Breast epithelium (tissue), 4 donors: ENCODE data around the gene H2AZ1. TPM values are rescaled to one million over a fixed set of nuclear protein-coding genes. Genes with fewer than 3 reads are reported as not detected.

ENCODE experiments used
- DNase-seq, 2 donors: peaks; one replicate each; pipeline ENCODE4 v3.0.0-alpha.2; 2019; ENCODE audit warnings: low spot score in 2 of 2
- H3K27ac ChIP-seq, 2 donors: fragments of 200-600 bp; sonication (generic) in 1 of 2; one replicate each; pipeline ENCODE4 v1.5.1; 2016 to 2019; ENCODE audit warnings: mild to moderate bottlenecking in 1 of 2
- H3K27me3 ChIP-seq, 2 donors: fragments of 200-600 bp; sonication (generic) in 1 of 2; one replicate each; pipeline versions ENCODE4 v1.5.1 to v1.6.0; 2017 to 2019; ENCODE audit warnings: control low read depth in 1 of 2, mild to moderate bottlenecking in 1 of 2
- H3K36me3 ChIP-seq: fragments of 200-600 bp; one replicate; pipeline ENCODE4 v1.5.1; 2019
- H3K4me1 ChIP-seq, 2 donors: fragments of 200-600 bp; sonication (generic); one replicate each; pipeline ENCODE4 v1.5.1; 2016 to 2019; ENCODE audit warnings: control low read depth in 1 of 2
- H3K4me3 ChIP-seq, 3 donors: fragments of 200-600 bp; sonication (generic); 1 replicate in 2 of 3; 2 replicates in 1 of 3; pipeline ENCODE4 v1.5.1; 2016 to 2019; ENCODE audit warnings: mild to moderate bottlenecking in 3 of 3, moderate library complexity in 2 of 3
- H3K9me3 ChIP-seq, 2 donors: fragments of 200-600 bp; sonication (generic) in 1 of 2; one replicate each; pipeline ENCODE4 v1.5.1; 2016 to 2019; ENCODE audit warnings: control low read depth in 1 of 2
- CTCF ChIP-seq, 3 donors: fragments of 450-650 bp; IDR thresholded peaks; one replicate each; pipeline ENCODE4 v1.5.1; 2016 to 2017; ENCODE audit warnings: antibody characterized with exemption in 3 of 3, mild to moderate bottlenecking in 3 of 3, moderate library complexity in 3 of 3
- POLR2A ChIP-seq: fragments of 450-650 bp; IDR thresholded peaks from one replicate; pipeline ENCODE4 v1.6.1; 2016; ENCODE audit warnings: antibody characterized with exemption, mild to moderate bottlenecking, moderate library complexity
- POLR2AphosphoS5 ChIP-seq, 3 donors: sonication (generic); formaldehyde crosslinking; IDR thresholded peaks; one replicate each; pipeline ENCODE4 v1.6.1; 2017; ENCODE audit warnings: antibody characterized with exemption in 3 of 3
- intact Hi-C: fragments of 100-400 bp; cut with DNase I; formaldehyde crosslinking; loops from one replicate; pipeline ENCODE4 v1.15.1; 2023; ENCODE audit warnings: low total_unique reads
- total RNA-seq, 3 donors: library from RNA; depleted of rRNA; stranded (reverse); fragments of >200 nt; gene quantifications; one replicate each; pipeline ENCODE4 v1.1.0, GENCODE V29; 2016

Gene H2AZ1
- total RNA-seq, 3 donors from 2014 or later, result 114 to 166 (median 125) TPM

GRCh38 chr4:99921174-99921573 is 28.9 kb downstream of the H2AZ1 start:
- no peak for DNase-seq
- H3K27me3 ChIP-seq, result no peaks in the 10 kb centered on the region
- H3K36me3 ChIP-seq, result no peaks in the 10 kb centered on the region
- intact Hi-C loops, result no loop called here
- no peak for TF ChIP-seq POLR2A
- TF ChIP-seq POLR2AphosphoS5 (IDR thresholded peaks at IDR 0.05), result no peak
- TF ChIP-seq CTCF (IDR thresholded peaks at IDR 0.05), result no peak
- no peak overlapping the region for H3K4me3 ChIP-seq
- H3K4me1 ChIP-seq, result no peaks in the 10 kb centered on the region
- H3K9me3 ChIP-seq, result peaks cover 0 to 11% of the 10 kb centered on the region in 2 donors
- no peak overlapping the region for H3K27ac ChIP-seq

GRCh38 chr4:99918656-99919055 is 31.4 kb downstream of the H2AZ1 start:
- Histone ChIP-seq H3K4me1 (no peaks in the 10 kb centered on the region), H3K27ac (no peak overlapping the region), H3K9me3 (peaks cover 0 to 11% of the 10 kb centered on the region in 2 donors), H3K4me3 (no peak overlapping the region), H3K27me3 (no peaks in the 10 kb centered on the region), H3K36me3 (no peaks in the 10 kb centered on the region)
- no peak for DNase-seq
- no peak for TF ChIP-seq POLR2AphosphoS5 (IDR thresholded peaks at IDR 0.05)
- no peak for TF ChIP-seq POLR2A
- no peak for TF ChIP-seq CTCF (IDR thresholded peaks at IDR 0.05)
- intact Hi-C loops, result no loop called here

- no peaks in the 10 kb centered on the region for H3K4me1 ChIP-seq
- no peak overlapping the region for H3K4me3 ChIP-seq
- H3K36me3 ChIP-seq, result no peaks in the 10 kb centered on the region
- H3K27me3 ChIP-seq, result no peaks in the 10 kb centered on the region
- H3K9me3 ChIP-seq, result peaks cover 0 to 11% of the 10 kb centered on the region in 2 donors
- DNase-seq, result no peak
- H3K27ac ChIP-seq, result no peak overlapping the region
- TF ChIP-seq CTCF (IDR thresholded peaks at IDR 0.05) (no peak), POLR2A (no peak), POLR2AphosphoS5 (IDR thresholded peaks at IDR 0.05) (no peak)
- intact Hi-C loops, result no loop called here
Observed at GRCh38 chr4:99917575-99917974, 32.5 kb downstream of the H2AZ1 start.

GRCh38 chr4:99915449-99915848 is 34.6 kb downstream of the H2AZ1 start:
- intact Hi-C loops, result no loop called here
- no peak for TF ChIP-seq POLR2A
- no peaks in the 10 kb centered on the region for H3K27me3 ChIP-seq

More at GRCh38 chr4:99915449-99915848, 34.6 kb downstream of the H2AZ1 start:
- no peaks in the 10 kb centered on the region for H3K4me1 ChIP-seq
- H3K4me3 ChIP-seq, result no peak overlapping the region
- no peak for DNase-seq
- H3K36me3 ChIP-seq, result no peaks in the 10 kb centered on the region
- H3K27ac ChIP-seq, result no peak overlapping the region
- H3K9me3 ChIP-seq, result peaks cover 0 to 11% of the 10 kb centered on the region in 2 donors

Other genes starting within 250 kb of the H2AZ1 start
- gene DAPP1, start 133.4 kb downstream of the H2AZ1 start, total RNA-seq, result 10 to 100 TPM in 1 of 3 donors, 1 to 10 TPM in 2; 2.7 to 10.2 (median 4.9) TPM
- 10 to 100 TPM; 40.6 to 79.3 (median 44.0) TPM for gene LAMTOR3, start 55.8 kb downstream of the H2AZ1 start, total RNA-seq
- gene DNAJB14, start 3.7 kb downstream of the H2AZ1 start, total RNA-seq, result 10 to 100 TPM; 33.4 to 46.4 (median 37.4) TPM
- gene DDIT4L, start 240.2 kb upstream of the H2AZ1 start, total RNA-seq, result 1 to 10 TPM; 1.6 to 3.8 (median 1.8) TPM